Stimulated activated CD4-positive, alpha-beta T cell treated with anti-CD3 and anti-CD28 coated beads, Interleukin-1b, Interleukin-23, amount 100 ng/mL, for 24 hours (primary cell): ENCODE results near the gene THOP1.

ENCODE experiments used
- DNase-seq, 4 experiments: peaks; one replicate each; pipeline ENCODE4 v3.0.0-alpha.2; 2020; ENCODE audit warnings: low read depth in 4 of 4, low spot score in 1 of 4

The THOP1 gene

DNA sequence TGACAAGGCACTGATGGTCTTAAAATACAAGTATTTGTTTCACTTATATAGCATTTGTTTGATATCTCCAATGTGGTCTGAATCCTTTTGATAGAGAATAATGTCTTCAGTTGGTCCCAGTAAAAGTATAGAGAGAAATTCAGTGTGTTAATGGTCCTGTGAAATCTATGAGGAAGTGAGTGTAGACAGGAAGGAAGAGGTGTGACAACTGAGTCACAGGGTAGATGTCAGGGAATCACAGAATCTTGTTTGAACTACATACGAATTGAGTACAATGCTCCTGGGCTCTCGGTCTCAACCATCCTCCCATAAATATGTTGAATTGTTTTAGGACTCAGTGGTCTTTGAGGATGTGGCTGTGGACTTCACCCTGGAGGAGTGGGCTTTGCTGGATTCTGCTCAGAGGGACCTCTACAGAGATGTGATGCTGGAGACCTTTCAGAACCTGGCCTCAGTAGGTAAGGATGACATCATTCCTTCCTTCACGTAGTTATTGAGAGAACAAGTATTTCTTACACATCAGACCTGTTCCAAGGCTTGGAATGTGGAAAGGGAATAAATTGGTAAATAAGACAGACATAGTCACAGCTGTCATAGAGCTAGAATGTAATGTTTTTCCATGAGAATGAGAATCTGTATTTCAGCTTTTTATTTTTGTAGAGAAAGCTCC lies 65.1 kb downstream of the THOP1 start:
- DNase-seq = no peak

DNA sequence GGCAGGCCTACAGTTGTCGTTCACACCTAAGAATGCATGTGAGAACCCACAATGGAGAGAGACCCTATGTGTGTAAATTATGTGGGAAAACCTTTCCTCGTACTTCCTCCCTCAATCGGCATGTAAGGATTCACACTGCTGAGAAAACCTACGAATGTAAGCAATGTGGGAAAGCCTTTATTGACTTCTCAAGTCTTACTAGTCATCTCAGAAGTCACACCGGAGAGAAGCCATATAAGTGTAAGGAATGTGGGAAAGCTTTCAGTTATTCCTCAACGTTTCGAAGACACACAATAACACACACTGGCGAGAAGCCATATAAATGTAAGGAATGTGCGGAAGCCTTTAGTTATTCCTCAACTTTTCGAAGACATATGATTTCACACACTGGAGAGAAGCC lies 67.3 kb downstream of the THOP1 start:
- no peak for DNase-seq

DNA sequence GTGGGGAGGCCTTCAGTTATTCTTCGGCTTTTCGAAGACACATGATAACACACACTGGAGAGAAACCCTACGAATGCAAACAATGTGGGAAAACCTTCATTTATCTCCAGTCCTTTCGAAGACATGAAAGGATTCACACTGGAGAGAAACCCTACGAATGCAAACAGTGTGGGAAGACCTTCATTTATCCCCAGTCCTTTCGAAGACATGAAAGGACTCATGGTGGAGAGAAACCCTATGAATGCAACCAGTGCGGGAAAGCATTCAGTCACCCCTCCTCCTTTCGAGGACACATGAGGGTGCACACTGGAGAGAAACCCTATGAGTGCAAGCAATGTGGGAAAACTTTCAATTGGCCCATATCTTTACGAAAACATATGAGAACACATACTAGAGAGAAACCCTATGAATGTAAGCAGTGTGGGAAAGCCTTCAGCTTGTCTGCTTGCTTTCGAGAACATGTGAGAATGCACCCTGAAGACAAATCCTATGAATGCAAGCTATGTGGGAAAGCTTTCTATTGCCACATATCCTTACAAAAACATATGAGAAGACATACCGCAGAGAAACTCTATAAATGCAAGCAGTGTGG lies 67.8 kb downstream of the THOP1 start:
- no peak for DNase-seq

DNA sequence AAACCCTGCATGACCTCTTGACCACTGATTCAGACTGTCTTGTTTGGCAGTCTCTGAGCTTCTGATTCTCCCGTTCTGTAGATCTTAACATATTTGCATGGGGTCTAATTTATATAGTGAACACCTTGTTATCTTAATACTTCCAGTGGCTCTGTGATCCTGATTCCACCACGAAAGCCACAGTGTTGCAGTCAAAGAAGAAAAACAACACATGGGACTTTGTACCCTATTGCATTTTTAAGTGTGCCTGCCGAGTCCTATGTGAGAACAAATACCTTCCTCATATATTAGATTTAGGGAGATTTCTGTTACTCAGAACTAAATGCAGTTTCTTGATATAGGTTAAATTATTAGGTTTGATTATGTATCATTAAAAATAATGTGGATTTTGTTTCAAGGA lies 69.5 kb downstream of the THOP1 start:
- no peak for DNase-seq

DNA sequence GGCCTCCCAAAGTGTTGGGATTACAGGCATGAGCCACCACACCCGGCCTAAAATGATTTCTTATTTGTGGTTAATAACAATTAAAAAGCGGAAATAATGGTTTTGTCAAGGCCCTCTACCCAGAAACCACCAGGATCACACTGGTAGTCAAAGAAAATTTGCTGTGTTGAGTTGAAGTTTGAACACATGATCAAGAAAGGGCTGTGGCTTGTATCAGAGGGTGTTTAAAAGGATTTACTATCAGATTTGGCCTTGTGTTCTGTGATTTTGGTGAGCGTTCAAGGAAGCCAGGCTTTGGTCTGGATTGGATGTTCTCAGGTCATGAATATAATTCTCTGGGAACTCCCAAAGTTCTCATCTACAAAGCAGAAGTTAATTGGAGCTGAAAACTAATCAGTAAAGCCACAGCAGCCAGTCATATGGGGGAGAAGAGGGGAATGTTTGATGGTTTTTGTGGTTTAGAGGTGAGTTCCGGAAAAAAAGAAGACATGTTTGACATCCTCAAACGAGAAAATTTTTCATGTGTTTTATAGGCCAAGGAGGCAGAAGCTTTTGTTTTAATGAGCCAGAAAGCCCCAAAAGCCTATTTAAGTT lies 71.3 kb downstream of the THOP1 start:
- no peak for DNase-seq

DNA sequence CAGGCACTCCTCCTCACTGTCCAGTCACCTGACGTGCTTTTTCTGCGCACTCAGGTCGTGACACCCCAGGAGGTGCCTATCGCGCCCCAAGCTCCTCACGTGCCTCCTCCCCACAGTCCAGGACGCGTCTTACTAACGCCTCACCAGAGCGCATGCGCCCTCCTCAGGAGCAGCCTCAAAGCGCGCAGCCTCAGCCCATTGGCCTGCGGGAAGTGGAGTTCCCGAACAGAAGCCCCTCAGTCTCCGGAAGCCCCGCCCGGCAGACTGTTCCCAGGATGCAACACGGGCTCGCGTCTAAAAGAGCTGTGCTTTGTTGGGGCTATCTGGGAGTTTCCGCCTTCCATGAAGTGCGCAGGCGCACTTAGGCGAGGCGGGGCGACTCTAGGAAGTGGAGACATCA lies 73.6 kb downstream of the THOP1 start:
- no peak for DNase-seq

DNA sequence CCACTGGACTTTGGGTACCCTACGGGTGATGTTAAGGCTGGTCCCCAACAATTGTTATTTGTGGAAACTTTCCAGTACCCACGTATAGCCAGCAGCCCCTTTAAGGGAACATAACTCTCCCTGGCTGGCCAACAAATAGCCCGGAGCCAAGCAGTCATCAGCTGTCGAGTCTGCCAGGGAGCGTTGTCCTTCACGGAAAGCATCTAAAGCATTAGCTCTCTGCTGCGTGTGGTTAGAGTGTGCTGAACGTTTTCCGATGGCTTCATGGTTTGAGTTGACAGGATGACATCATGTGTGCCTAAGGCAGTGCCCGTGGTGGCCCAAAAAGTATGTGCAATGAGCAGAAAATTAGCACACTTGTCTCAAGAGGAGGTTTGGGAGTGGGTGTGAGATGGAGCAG lies 78.5 kb downstream of the THOP1 start:
- DNase-seq = no peak
